ENCODE results near the gene RDH14.
A peak's percentile ranks its signal among the peaks of the same experiment; 100 is the strongest.

Gene RDH14

GRCh38 chr2:18549083-18549482 lies 11.4 kb downstream of the RDH14 start:
- H3K36me3 ChIP-seq (ENCODE audit: control insufficient read depth in 1 of 2, insufficient read depth in 2 of 2, low read length in 2 of 2), result peaks cover 0 to 3% of the 10 kb centered on the region in 2 donors
- H3K9me3 ChIP-seq (ENCODE audit: control insufficient read depth in 1 of 2, low read length in 2 of 2), result no peaks in the 10 kb centered on the region
- no peak overlapping the region for H3K27ac ChIP-seq (ENCODE audit: low read depth, low read length)
- H3K9ac ChIP-seq (ENCODE audit: low read depth in 1 of 2, low read length in 2 of 2), result no peak overlapping the region
- H3K27me3 ChIP-seq (ENCODE audit: control insufficient read depth in 1 of 2, insufficient read depth in 2 of 2, low read length in 2 of 2), result no peaks in the 10 kb centered on the region
- no peaks in the 10 kb centered on the region for H3K4me1 ChIP-seq (ENCODE audit: control insufficient read depth in 1 of 2, insufficient read depth in 2 of 2, low read length in 2 of 2)
- H3K4me3 ChIP-seq (ENCODE audit: low read depth in 1 of 2, low read length in 2 of 2), result no peak overlapping the region

GRCh38 chr2:18548621-18549020 lies 11.8 kb downstream of the RDH14 start:
- H3K36me3 ChIP-seq (ENCODE audit: control insufficient read depth in 1 of 2, insufficient read depth in 2 of 2, low read length in 2 of 2), result peaks cover 0 to 3% of the 10 kb centered on the region in 2 donors
- H3K27me3 ChIP-seq (ENCODE audit: control insufficient read depth in 1 of 2, insufficient read depth in 2 of 2, low read length in 2 of 2), result no peaks in the 10 kb centered on the region
- no peak overlapping the region for H3K9ac ChIP-seq (ENCODE audit: low read depth in 1 of 2, low read length in 2 of 2)
- no peaks in the 10 kb centered on the region for H3K9me3 ChIP-seq (ENCODE audit: control insufficient read depth in 1 of 2, low read length in 2 of 2)
- H3K4me3 ChIP-seq (ENCODE audit: low read depth in 1 of 2, low read length in 2 of 2), result no peak overlapping the region
- no peak overlapping the region for H3K27ac ChIP-seq (ENCODE audit: low read depth, low read length)
- no peaks in the 10 kb centered on the region for H3K4me1 ChIP-seq (ENCODE audit: control insufficient read depth in 1 of 2, insufficient read depth in 2 of 2, low read length in 2 of 2)

DNA sequence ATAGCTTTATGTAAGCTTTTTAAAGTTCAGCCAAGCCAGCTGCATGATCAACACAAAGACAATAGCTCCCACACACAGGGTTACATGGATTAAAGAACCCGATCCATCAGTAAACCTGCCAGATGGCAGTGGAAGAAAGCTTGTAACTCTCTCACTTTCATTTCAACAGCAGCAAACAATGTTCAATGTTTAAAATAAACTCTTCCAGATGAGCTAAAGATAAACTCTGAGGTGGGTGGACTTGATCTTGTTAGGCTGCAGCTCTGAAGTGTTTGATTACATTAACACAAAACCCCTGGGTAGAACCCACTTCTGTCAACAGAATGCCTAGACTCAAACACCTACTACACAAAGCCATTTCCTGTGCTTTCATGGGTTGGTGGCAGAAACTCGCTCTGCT lies 13.9 kb downstream of the RDH14 start:
- Histone ChIP-seq H3K27ac (ENCODE audit: low read depth, low read length) (no peak overlapping the region), H3K36me3 (ENCODE audit: control insufficient read depth in 1 of 2, insufficient read depth in 2 of 2, low read length in 2 of 2) (peaks cover 0 to 3% of the 10 kb centered on the region in 2 donors), H3K4me1 (ENCODE audit: control insufficient read depth in 1 of 2, insufficient read depth in 2 of 2, low read length in 2 of 2) (no peaks in the 10 kb centered on the region), H3K27me3 (ENCODE audit: control insufficient read depth in 1 of 2, insufficient read depth in 2 of 2, low read length in 2 of 2) (no peaks in the 10 kb centered on the region), H3K4me3 (ENCODE audit: low read depth in 1 of 2, low read length in 2 of 2) (peak overlapping the region in 1 of 2 donors; percentile 10), H3K9me3 (ENCODE audit: control insufficient read depth in 1 of 2, low read length in 2 of 2) (no peaks in the 10 kb centered on the region), H3K9ac (ENCODE audit: low read depth in 1 of 2, low read length in 2 of 2) (no peak overlapping the region)

DNA sequence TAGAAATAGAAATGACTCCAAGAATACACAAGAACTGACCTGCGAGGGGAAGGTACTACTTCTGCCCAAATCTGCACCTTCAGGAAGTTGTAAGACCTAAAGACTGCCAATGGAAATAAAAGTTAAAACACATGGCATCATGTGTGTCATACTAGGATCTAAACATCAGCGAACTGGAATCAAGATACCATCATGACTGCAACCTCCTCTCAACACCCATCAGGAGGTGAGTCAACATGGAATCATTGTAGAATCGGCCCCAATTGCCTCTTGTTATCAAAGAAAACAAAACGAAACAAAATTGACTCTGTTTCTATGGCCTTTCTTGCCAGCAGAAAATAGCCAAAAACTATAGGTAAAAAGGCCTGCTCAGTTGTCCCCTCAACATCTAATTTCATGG lies 15.1 kb downstream of the RDH14 start:
- H3K4me1 ChIP-seq (ENCODE audit: control insufficient read depth in 1 of 2, insufficient read depth in 2 of 2, low read length in 2 of 2), result no peaks in the 10 kb centered on the region
- H3K4me3 ChIP-seq (ENCODE audit: low read depth in 1 of 2, low read length in 2 of 2), result no peak overlapping the region
- no peak overlapping the region for H3K9ac ChIP-seq (ENCODE audit: low read depth in 1 of 2, low read length in 2 of 2)
- peaks cover 0 to 3% of the 10 kb centered on the region in 2 donors for H3K36me3 ChIP-seq (ENCODE audit: control insufficient read depth in 1 of 2, insufficient read depth in 2 of 2, low read length in 2 of 2)
- no peak overlapping the region for H3K27ac ChIP-seq (ENCODE audit: low read depth, low read length)
- no peaks in the 10 kb centered on the region for H3K9me3 ChIP-seq (ENCODE audit: control insufficient read depth in 1 of 2, low read length in 2 of 2)
- no peaks in the 10 kb centered on the region for H3K27me3 ChIP-seq (ENCODE audit: control insufficient read depth in 1 of 2, insufficient read depth in 2 of 2, low read length in 2 of 2)

DNA sequence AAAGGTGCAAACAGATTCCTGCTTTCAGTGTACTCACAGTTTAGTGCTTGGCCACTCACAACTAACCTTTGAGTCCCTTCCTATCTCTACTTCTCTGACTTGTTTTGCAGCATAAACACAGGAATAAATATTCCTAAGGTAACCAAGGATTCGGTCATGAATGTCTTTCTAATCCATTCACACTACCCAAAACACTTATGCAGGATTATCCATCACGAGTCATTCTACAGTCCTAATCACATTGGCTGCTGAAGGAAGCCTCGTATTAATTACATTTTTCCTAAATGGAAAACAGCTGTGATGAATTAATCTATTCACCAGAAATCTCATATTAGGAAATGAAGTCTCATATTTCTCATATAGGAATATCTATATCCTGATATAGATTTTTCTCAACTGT lies 16.3 kb downstream of the RDH14 start:
- H3K4me3 ChIP-seq (ENCODE audit: low read depth in 1 of 2, low read length in 2 of 2), result no peak overlapping the region
- H3K4me1 ChIP-seq (ENCODE audit: control insufficient read depth in 1 of 2, insufficient read depth in 2 of 2, low read length in 2 of 2), result no peaks in the 10 kb centered on the region
- H3K9me3 ChIP-seq (ENCODE audit: control insufficient read depth in 1 of 2, low read length in 2 of 2), result no peaks in the 10 kb centered on the region
- H3K27ac ChIP-seq (ENCODE audit: low read depth, low read length), result no peak overlapping the region
- H3K36me3 ChIP-seq (ENCODE audit: control insufficient read depth in 1 of 2, insufficient read depth in 2 of 2, low read length in 2 of 2), result no peaks in the 10 kb centered on the region
- no peaks in the 10 kb centered on the region for H3K27me3 ChIP-seq (ENCODE audit: control insufficient read depth in 1 of 2, insufficient read depth in 2 of 2, low read length in 2 of 2)
- H3K9ac ChIP-seq (ENCODE audit: low read depth in 1 of 2, low read length in 2 of 2), result no peak overlapping the region

- H3K27ac ChIP-seq (ENCODE audit: low read depth, low read length), result no peak overlapping the region
- H3K9ac ChIP-seq (ENCODE audit: low read depth in 1 of 2, low read length in 2 of 2), result no peak overlapping the region
- no peaks in the 10 kb centered on the region for H3K36me3 ChIP-seq (ENCODE audit: control insufficient read depth in 1 of 2, insufficient read depth in 2 of 2, low read length in 2 of 2)
- H3K4me3 ChIP-seq (ENCODE audit: low read depth in 1 of 2, low read length in 2 of 2), result no peak overlapping the region
- H3K9me3 ChIP-seq (ENCODE audit: control insufficient read depth in 1 of 2, low read length in 2 of 2), result no peaks in the 10 kb centered on the region
- H3K27me3 ChIP-seq (ENCODE audit: control insufficient read depth in 1 of 2, insufficient read depth in 2 of 2, low read length in 2 of 2), result no peaks in the 10 kb centered on the region
- H3K4me1 ChIP-seq (ENCODE audit: control insufficient read depth in 1 of 2, insufficient read depth in 2 of 2, low read length in 2 of 2), result peaks cover 0 to 7% of the 10 kb centered on the region in 2 donors
Observed at GRCh38 chr2:18540872-18541271, 19.6 kb downstream of the RDH14 start.

- Histone ChIP-seq H3K9me3 (ENCODE audit: control insufficient read depth in 1 of 2, low read length in 2 of 2) (no peaks in the 10 kb centered on the region), H3K4me1 (ENCODE audit: control insufficient read depth in 1 of 2, insufficient read depth in 2 of 2, low read length in 2 of 2) (peaks cover 0 to 10% of the 10 kb centered on the region in 2 donors), H3K27ac (ENCODE audit: low read depth, low read length) (no peak overlapping the region), H3K36me3 (ENCODE audit: control insufficient read depth in 1 of 2, insufficient read depth in 2 of 2, low read length in 2 of 2) (no peaks in the 10 kb centered on the region), H3K4me3 (ENCODE audit: low read depth in 1 of 2, low read length in 2 of 2) (no peak overlapping the region), H3K9ac (ENCODE audit: low read depth in 1 of 2, low read length in 2 of 2) (no peak overlapping the region), H3K27me3 (ENCODE audit: control insufficient read depth in 1 of 2, insufficient read depth in 2 of 2, low read length in 2 of 2) (no peaks in the 10 kb centered on the region)
Observed at GRCh38 chr2:18536697-18537096, 23.8 kb downstream of the RDH14 start.

DNA sequence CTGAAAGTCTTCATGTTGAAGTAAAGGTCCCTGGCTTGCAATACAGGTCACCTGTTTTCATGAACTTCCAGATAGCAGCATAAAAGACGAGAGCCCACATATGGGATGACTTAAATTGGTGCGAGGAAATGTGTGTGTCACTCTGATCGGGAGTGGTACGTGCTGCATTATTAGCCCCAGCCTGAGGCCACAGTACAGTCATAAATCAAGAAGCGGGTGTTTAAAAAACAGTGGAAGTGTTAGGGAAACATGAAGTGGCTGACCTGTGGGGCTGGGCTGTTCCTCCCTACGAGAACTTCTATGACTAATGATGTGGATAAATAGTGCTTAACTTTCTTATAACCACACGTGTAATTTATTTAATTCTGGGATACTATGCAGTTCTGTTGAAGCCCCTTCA lies 24.4 kb downstream of the RDH14 start:
- no peak overlapping the region for H3K9ac ChIP-seq (ENCODE audit: low read depth in 1 of 2, low read length in 2 of 2)
- H3K27me3 ChIP-seq (ENCODE audit: control insufficient read depth in 1 of 2, insufficient read depth in 2 of 2, low read length in 2 of 2), result no peaks in the 10 kb centered on the region
- no peak overlapping the region for H3K27ac ChIP-seq (ENCODE audit: low read depth, low read length)
- no peaks in the 10 kb centered on the region for H3K9me3 ChIP-seq (ENCODE audit: control insufficient read depth in 1 of 2, low read length in 2 of 2)
- H3K4me3 ChIP-seq (ENCODE audit: low read depth in 1 of 2, low read length in 2 of 2), result no peak overlapping the region
- H3K36me3 ChIP-seq (ENCODE audit: control insufficient read depth in 1 of 2, insufficient read depth in 2 of 2, low read length in 2 of 2), result no peaks in the 10 kb centered on the region
- peaks cover 0 to 10% of the 10 kb centered on the region in 2 donors for H3K4me1 ChIP-seq (ENCODE audit: control insufficient read depth in 1 of 2, insufficient read depth in 2 of 2, low read length in 2 of 2)

- Histone ChIP-seq H3K9me3 (ENCODE audit: control insufficient read depth in 1 of 2, low read length in 2 of 2) (no peaks in the 10 kb centered on the region), H3K27ac (ENCODE audit: low read depth, low read length) (no peak overlapping the region), H3K4me1 (ENCODE audit: control insufficient read depth in 1 of 2, insufficient read depth in 2 of 2, low read length in 2 of 2) (peaks cover 0 to 6% of the 10 kb centered on the region in 2 donors), H3K36me3 (ENCODE audit: control insufficient read depth in 1 of 2, insufficient read depth in 2 of 2, low read length in 2 of 2) (no peaks in the 10 kb centered on the region), H3K27me3 (ENCODE audit: control insufficient read depth in 1 of 2, insufficient read depth in 2 of 2, low read length in 2 of 2) (no peaks in the 10 kb centered on the region), H3K9ac (ENCODE audit: low read depth in 1 of 2, low read length in 2 of 2) (no peak overlapping the region), H3K4me3 (ENCODE audit: low read depth in 1 of 2, low read length in 2 of 2) (no peak overlapping the region)
Observed at GRCh38 chr2:18531194-18531593, 29.3 kb downstream of the RDH14 start.

GRCh38 chr2:18527822-18528221 lies 32.6 kb downstream of the RDH14 start:
- H3K4me3 ChIP-seq (ENCODE audit: low read depth in 1 of 2, low read length in 2 of 2), result no peak overlapping the region
- H3K27ac ChIP-seq (ENCODE audit: low read depth, low read length), result no peak overlapping the region
- no peaks in the 10 kb centered on the region for H3K9me3 ChIP-seq (ENCODE audit: control insufficient read depth in 1 of 2, low read length in 2 of 2)
- H3K36me3 ChIP-seq (ENCODE audit: control insufficient read depth in 1 of 2, insufficient read depth in 2 of 2, low read length in 2 of 2), result no peaks in the 10 kb centered on the region
- no peaks in the 10 kb centered on the region for H3K27me3 ChIP-seq (ENCODE audit: control insufficient read depth in 1 of 2, insufficient read depth in 2 of 2, low read length in 2 of 2)
- H3K4me1 ChIP-seq (ENCODE audit: control insufficient read depth in 1 of 2, insufficient read depth in 2 of 2, low read length in 2 of 2), result peaks cover 0 to 7% of the 10 kb centered on the region in 2 donors
- H3K9ac ChIP-seq (ENCODE audit: low read depth in 1 of 2, low read length in 2 of 2), result no peak overlapping the region

- Histone ChIP-seq H3K4me1 (ENCODE audit: control insufficient read depth in 1 of 2, insufficient read depth in 2 of 2, low read length in 2 of 2) (peaks cover 0 to 12% of the 10 kb centered on the region in 2 donors), H3K27me3 (ENCODE audit: control insufficient read depth in 1 of 2, insufficient read depth in 2 of 2, low read length in 2 of 2) (no peaks in the 10 kb centered on the region), H3K27ac (ENCODE audit: low read depth, low read length) (no peak overlapping the region), H3K36me3 (ENCODE audit: control insufficient read depth in 1 of 2, insufficient read depth in 2 of 2, low read length in 2 of 2) (no peaks in the 10 kb centered on the region), H3K9ac (ENCODE audit: low read depth in 1 of 2, low read length in 2 of 2) (no peak overlapping the region), H3K9me3 (ENCODE audit: control insufficient read depth in 1 of 2, low read length in 2 of 2) (no peaks in the 10 kb centered on the region), H3K4me3 (ENCODE audit: low read depth in 1 of 2, low read length in 2 of 2) (no peak overlapping the region)
Observed at GRCh38 chr2:18527326-18527725, 33.1 kb downstream of the RDH14 start.
